Uterus (tissue), 4 donors: ENCODE data around the gene PCDH10. TPM values are rescaled to one million over a fixed set of nuclear protein-coding genes. Genes with fewer than 3 reads are reported as not detected.

Experiments used
- DNase-seq, 2 donors: peaks; one replicate each; pipeline ENCODE4 v3.0.0-alpha.2; 2019 to 2020
- H3K27ac ChIP-seq, 2 donors: fragments of 200-600 bp; sonication (generic); 1 replicate in 1 of 2; 2 replicates in 1 of 2; pipeline ENCODE4 v1.5.1; 2016 to 2018
- H3K27me3 ChIP-seq, 2 donors: fragments of 200-600 bp; sonication (generic); one replicate each; pipeline ENCODE4 v1.5.1; 2018 to 2019; ENCODE audit warnings: control low read depth in 1 of 2
- H3K36me3 ChIP-seq, 2 donors: fragments of 200-600 bp; sonication (generic); one replicate each; pipeline ENCODE4 v1.5.1; 2019; ENCODE audit warnings: control low read depth in 1 of 2
- H3K4me1 ChIP-seq, 2 donors: fragments of 200-600 bp; sonication (generic); one replicate each; pipeline ENCODE4 v1.5.1; 2018 to 2019; ENCODE audit warnings: control low read depth in 1 of 2
- H3K4me3 ChIP-seq, 2 donors: fragments of 200-600 bp; sonication (generic); 1 replicate in 1 of 2; 2 replicates in 1 of 2; pipeline ENCODE4 v1.5.1; 2018 to 2019; ENCODE audit warnings: mild to moderate bottlenecking in 1 of 2
- H3K9me3 ChIP-seq, 2 donors: fragments of 200-600 bp; sonication (generic); one replicate each; pipeline ENCODE4 v1.5.1; 2019; ENCODE audit warnings: control low read depth in 1 of 2
- POLR2A ChIP-seq, 2 donors: fragments of 450-650 bp; IDR thresholded peaks; one replicate each; pipeline ENCODE4 v1.6.1; 2016; ENCODE audit warnings: antibody characterized with exemption in 2 of 2, mild to moderate bottlenecking in 1 of 2, moderate library complexity in 1 of 2
- intact Hi-C: fragments of 100-400 bp; cut with DNase I; formaldehyde crosslinking; loops from one replicate; pipeline ENCODE4 v1.15.1; 2023; ENCODE audit warnings: low total_unique reads
- total RNA-seq, 4 donors: library from RNA; depleted of rRNA in 3 of 4; stranded (reverse); fragments of >200 nt in 3 of 4; gene quantifications; one replicate each; pipeline versions ENCODE4 v1.1.0 to v1.2.4, GENCODE V29; 2014 to 2023
- TF ChIP-seq, protein P1 (sequence below), 4 experiments: fragments of 200-600 bp in 2 of 4; fragments of 450-650 bp in 2 of 4; sonication (generic) in 2 of 4; IDR thresholded peaks; one replicate each; pipeline ENCODE4 v1.5.1; 2016 to 2019; ENCODE audit warnings: antibody characterized with exemption in 4 of 4, mild to moderate bottlenecking in 2 of 4, moderate library complexity in 1 of 4
- donor health status: DM: yes; HTN: yes; CAD: no.

PCDH10 gene
- total RNA-seq, 4 donors from 2014 or later = 0.29 to 19.6 (median 3.1) TPM; not detected in 1

DNA sequence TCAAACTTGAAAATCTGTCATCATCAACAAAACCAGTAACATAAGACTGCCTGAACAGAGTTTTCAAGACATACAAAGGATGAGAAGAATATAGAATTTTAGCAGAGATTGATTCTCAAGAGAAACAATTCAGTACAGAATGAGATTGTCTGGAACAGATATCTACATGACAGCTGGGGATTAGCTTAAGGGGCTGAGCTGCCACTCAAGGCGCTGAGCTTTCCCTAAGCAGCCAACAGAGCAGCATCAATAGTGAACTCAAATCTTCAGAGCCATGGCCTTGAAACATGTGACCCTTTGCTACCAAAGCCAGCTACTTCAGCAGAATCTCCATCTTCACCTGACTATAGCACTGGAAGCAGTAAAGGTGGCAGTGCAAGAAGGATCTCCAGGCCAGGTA is 24.3 kb upstream of the PCDH10 start:
- Histone ChIP-seq H3K4me3 (no peak overlapping the region), H3K36me3 (no peaks in the 10 kb centered on the region), H3K27ac (no peak overlapping the region), H3K27me3 (no peaks in the 10 kb centered on the region), H3K4me1 (no peaks in the 10 kb centered on the region), H3K9me3 (no peaks in the 10 kb centered on the region)
- DNase-seq = no peak
- TF ChIP-seq, protein P1, sequence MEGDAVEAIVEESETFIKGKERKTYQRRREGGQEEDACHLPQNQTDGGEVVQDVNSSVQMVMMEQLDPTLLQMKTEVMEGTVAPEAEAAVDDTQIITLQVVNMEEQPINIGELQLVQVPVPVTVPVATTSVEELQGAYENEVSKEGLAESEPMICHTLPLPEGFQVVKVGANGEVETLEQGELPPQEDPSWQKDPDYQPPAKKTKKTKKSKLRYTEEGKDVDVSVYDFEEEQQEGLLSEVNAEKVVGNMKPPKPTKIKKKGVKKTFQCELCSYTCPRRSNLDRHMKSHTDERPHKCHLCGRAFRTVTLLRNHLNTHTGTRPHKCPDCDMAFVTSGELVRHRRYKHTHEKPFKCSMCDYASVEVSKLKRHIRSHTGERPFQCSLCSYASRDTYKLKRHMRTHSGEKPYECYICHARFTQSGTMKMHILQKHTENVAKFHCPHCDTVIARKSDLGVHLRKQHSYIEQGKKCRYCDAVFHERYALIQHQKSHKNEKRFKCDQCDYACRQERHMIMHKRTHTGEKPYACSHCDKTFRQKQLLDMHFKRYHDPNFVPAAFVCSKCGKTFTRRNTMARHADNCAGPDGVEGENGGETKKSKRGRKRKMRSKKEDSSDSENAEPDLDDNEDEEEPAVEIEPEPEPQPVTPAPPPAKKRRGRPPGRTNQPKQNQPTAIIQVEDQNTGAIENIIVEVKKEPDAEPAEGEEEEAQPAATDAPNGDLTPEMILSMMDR (IDR thresholded peaks at IDR 0.05) = no peak
- no peak for TF ChIP-seq POLR2A (IDR thresholded peaks at IDR 0.05)
- intact Hi-C loops = no loop called here

DNA sequence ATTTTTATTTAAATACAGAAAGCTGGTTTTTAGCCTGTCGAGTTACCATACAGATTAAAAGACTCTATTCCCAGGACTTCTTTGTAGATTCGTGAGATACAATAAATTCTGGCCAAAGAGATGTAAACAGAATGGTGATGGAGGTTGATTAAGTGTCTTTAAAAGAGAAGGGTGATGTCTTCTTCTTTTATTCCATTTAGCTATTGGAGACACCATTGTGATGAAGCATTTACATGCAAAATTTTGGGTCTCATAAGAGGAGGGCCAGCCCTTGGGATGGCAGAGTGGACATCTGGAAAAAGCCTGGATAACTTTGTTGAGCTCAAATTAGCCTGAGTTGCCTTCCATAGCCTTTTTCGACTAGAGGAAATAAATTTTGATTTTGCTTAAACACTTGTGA is 21.6 kb upstream of the PCDH10 start:
- Histone ChIP-seq H3K27me3 (no peaks in the 10 kb centered on the region), H3K4me3 (no peak overlapping the region), H3K27ac (no peak overlapping the region), H3K9me3 (no peaks in the 10 kb centered on the region), H3K36me3 (no peaks in the 10 kb centered on the region), H3K4me1 (no peaks in the 10 kb centered on the region)
- intact Hi-C loops = no loop called here
- DNase-seq = no peak
- no peak for TF ChIP-seq POLR2A (IDR thresholded peaks at IDR 0.05)
- TF ChIP-seq, protein P1 (IDR thresholded peaks at IDR 0.05) = no peak

DNA sequence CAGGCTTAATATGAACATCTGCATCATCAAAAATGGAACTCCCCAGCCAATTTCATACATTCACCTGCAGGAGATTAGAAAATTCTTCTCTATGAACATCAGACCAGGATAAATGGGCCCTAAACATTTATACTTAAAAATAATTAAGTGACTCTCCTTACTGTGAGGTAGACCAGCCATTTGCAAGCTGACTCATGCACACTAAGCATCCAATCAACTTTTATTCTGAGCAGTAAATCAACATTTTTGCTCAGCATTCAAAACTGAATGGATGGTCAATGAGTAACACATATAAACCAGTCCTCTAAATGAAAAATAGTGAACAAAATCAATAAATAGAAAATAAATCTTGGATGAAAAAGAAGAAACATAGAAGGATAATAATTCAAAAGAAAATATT is 19.9 kb upstream of the PCDH10 start:
- H3K4me1 ChIP-seq = no peaks in the 10 kb centered on the region
- no peak for DNase-seq
- TF ChIP-seq, protein P1 (IDR thresholded peaks at IDR 0.05) = no peak
- no peak for TF ChIP-seq POLR2A (IDR thresholded peaks at IDR 0.05)
- no peaks in the 10 kb centered on the region for H3K27me3 ChIP-seq
- H3K36me3 ChIP-seq = no peaks in the 10 kb centered on the region
- intact Hi-C loops = no loop called here
- no peaks in the 10 kb centered on the region for H3K9me3 ChIP-seq
- no peak overlapping the region for H3K4me3 ChIP-seq
- no peak overlapping the region for H3K27ac ChIP-seq

DNA sequence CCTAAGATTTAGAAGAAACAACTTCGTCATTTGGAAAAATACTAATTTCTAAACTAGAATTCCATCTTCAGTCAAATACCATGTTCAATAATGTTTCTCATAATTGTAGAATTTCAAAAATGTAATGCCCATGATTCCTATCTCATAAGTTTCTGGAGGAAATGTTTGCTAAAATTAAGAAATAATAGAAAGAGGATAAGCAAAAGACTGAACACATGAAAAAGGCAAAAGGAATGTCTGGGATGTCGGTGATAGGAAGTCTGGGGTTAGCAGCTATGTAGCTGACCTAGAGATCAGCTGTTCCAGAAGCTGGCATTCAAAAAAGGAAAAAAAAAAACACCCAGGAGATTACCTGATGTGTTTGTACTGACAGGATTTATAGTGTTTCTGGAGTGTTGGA is 18.9 kb upstream of the PCDH10 start:
- no peaks in the 10 kb centered on the region for H3K27me3 ChIP-seq
- intact Hi-C loops = no loop called here
- H3K4me3 ChIP-seq = no peak overlapping the region
- H3K9me3 ChIP-seq = no peaks in the 10 kb centered on the region
- no peaks in the 10 kb centered on the region for H3K4me1 ChIP-seq
- H3K36me3 ChIP-seq = no peaks in the 10 kb centered on the region
- H3K27ac ChIP-seq = no peak overlapping the region
- DNase-seq = no peak
- no peak for TF ChIP-seq POLR2A (IDR thresholded peaks at IDR 0.05)
- TF ChIP-seq, protein P1 (IDR thresholded peaks at IDR 0.05) = no peak

DNA sequence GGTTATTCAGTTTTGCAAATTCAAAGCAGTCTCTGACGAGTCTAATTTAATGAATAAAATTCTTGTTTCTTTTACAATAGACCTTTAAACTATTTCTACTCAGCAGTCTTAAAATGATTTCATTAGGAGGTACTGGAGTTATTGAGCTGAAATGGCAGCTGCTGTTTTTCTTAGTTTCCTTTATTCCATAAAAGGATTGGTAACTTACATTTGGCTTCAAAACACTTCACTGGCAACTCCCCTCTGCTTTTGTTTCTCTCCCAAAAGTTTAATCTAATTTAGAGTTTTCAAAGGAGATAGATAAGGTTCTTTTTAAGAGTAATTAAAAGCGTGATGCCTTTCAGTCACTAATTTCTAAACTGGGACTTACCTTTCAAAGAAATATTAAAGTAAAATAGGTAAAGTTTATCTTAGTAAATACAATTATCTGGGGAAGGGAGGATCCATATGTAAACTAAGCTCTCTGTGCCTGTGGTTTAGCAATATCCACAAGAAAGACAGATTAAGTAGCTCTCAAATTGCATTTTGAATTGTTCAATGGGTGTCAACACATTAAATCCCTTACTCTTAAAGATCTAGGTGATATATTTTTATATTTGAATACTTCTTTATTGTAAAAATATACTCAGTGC is 17.1 kb upstream of the PCDH10 start:
- no peak for DNase-seq
- no peaks in the 10 kb centered on the region for H3K9me3 ChIP-seq
- TF ChIP-seq, protein P1 (IDR thresholded peaks at IDR 0.05) = no peak
- no peak for TF ChIP-seq POLR2A (IDR thresholded peaks at IDR 0.05)
- intact Hi-C loops = no loop called here
- H3K27ac ChIP-seq = no peak overlapping the region
- H3K4me3 ChIP-seq = no peak overlapping the region
- H3K27me3 ChIP-seq = no peaks in the 10 kb centered on the region
- H3K4me1 ChIP-seq = no peaks in the 10 kb centered on the region
- no peaks in the 10 kb centered on the region for H3K36me3 ChIP-seq
